ENCODE measurements around the gene AK6.
"Not testable (repeated sequence)": the region's sequence is repeated elsewhere in the genome, so short reads cannot be mapped to it uniquely, and the experiment has no call there.

AK6 gene

GRCh38 chr5:69369340-69370121 lies at the start of gene AK6, which contains the start of the genes RAD17 and TAF9:
Gene AK6 (minus strand): TSS chr5:69369520. CDS start chr5:69369490, 30 bp downstream.
Gene RAD17 (plus strand): TSS chr5:69369818. CDS start chr5:69372209, 2,391 bp downstream.
Gene TAF9 (minus strand): TSS chr5:69369520. CDS start chr5:69365737, 3,783 bp downstream.
- peak within 1 kb of the TSS; percentile 89 for H3K4me3 ChIP-seq
- H3K27me3 ChIP-seq (ENCODE audit: low read depth): no peaks in the 10 kb centered on the region
- peak; percentile 87 to 96 for DNase-seq (ENCODE audit: low spot score in 2 of 2)
- in situ Hi-C loops (cut with MboI; ENCODE audit: low sequenced_read_pairs): no loop called here
- H3K9me3 ChIP-seq: no peaks in the 10 kb centered on the region
- peaks cover 12% of the 10 kb centered on the region for H3K4me1 ChIP-seq
- peaks cover 23% of the 10 kb centered on the region for H3K36me3 ChIP-seq (replicated peaks)

GRCh38 chr5:69418554-69418953 lies 49.2 kb upstream of the AK6 start:
- Histone ChIP-seq H3K27me3 (ENCODE audit: low read depth) (no peaks in the 10 kb centered on the region), H3K4me1 (no peaks in the 10 kb centered on the region), H3K36me3 (replicated peaks) (peaks cover 15% of the 10 kb centered on the region), H3K4me3 (no peak overlapping the region), H3K9me3 (no peaks in the 10 kb centered on the region)
- DNase-seq (ENCODE audit: low spot score in 2 of 2): no peak
- in situ Hi-C loops (cut with MboI; ENCODE audit: low sequenced_read_pairs): no loop called here

GRCh38 chr5:69416699-69417098 lies 47.4 kb upstream of the AK6 start:
- Histone ChIP-seq H3K36me3 (replicated peaks) (peaks cover 16% of the 10 kb centered on the region), H3K4me3 (no peak overlapping the region), H3K9me3 (no peaks in the 10 kb centered on the region), H3K27me3 (ENCODE audit: low read depth) (no peaks in the 10 kb centered on the region), H3K4me1 (no peaks in the 10 kb centered on the region)
- in situ Hi-C loops (cut with MboI; ENCODE audit: low sequenced_read_pairs): no loop called here
- DNase-seq (ENCODE audit: low spot score in 2 of 2): no peak

- Histone ChIP-seq H3K36me3 (replicated peaks) (peaks cover 21% of the 10 kb centered on the region), H3K4me3 (no peak overlapping the region), H3K4me1 (no peaks in the 10 kb centered on the region), H3K9me3 (no peaks in the 10 kb centered on the region), H3K27me3 (ENCODE audit: low read depth) (no peaks in the 10 kb centered on the region)
- no peak for DNase-seq (ENCODE audit: low spot score in 2 of 2)
- in situ Hi-C loops (cut with MboI; ENCODE audit: low sequenced_read_pairs): no loop called here
These were observed 46.9 kb upstream of the AK6 start for GRCh38 chr5:69416180-69416579.

- in situ Hi-C loops (cut with MboI; ENCODE audit: low sequenced_read_pairs): no loop called here
- Histone ChIP-seq H3K36me3 (replicated peaks) (peaks cover 24% of the 10 kb centered on the region), H3K4me3 (no peak overlapping the region), H3K9me3 (no peaks in the 10 kb centered on the region), H3K4me1 (no peaks in the 10 kb centered on the region), H3K27me3 (ENCODE audit: low read depth) (no peaks in the 10 kb centered on the region)
- DNase-seq (ENCODE audit: low spot score in 2 of 2): no peak
These were observed 46.3 kb upstream of the AK6 start for GRCh38 chr5:69415584-69415958.

GRCh38 chr5:69414885-69415583 lies 45.7 kb upstream of the AK6 start, which contains the start of gene MARVELD2:
Gene MARVELD2 (plus strand): TSS chr5:69415116. CDS start chr5:69419386, 4,270 bp downstream.
- Histone ChIP-seq H3K4me3 (no peak within 1 kb of the TSS), H3K36me3 (replicated peaks) (peaks cover 29% of the 10 kb centered on the region)
- in situ Hi-C loops (cut with MboI; ENCODE audit: low sequenced_read_pairs): no loop called here

GRCh38 chr5:69404659-69405330 lies 35.5 kb upstream of the AK6 start:
- H3K36me3 ChIP-seq (replicated peaks): peaks cover 15% of the 10 kb centered on the region

More at GRCh38 chr5:69414885-69415583, 45.7 kb upstream of the AK6 start, which contains the start of gene MARVELD2:
- H3K9me3 ChIP-seq: no peaks in the 10 kb centered on the region
- no peak for DNase-seq (ENCODE audit: low spot score in 2 of 2)
- H3K4me1 ChIP-seq: no peaks in the 10 kb centered on the region
- H3K27me3 ChIP-seq (ENCODE audit: low read depth): no peaks in the 10 kb centered on the region

GRCh38 chr5:69378376-69378775 lies 9.1 kb upstream of the AK6 start:
- Histone ChIP-seq H3K9me3 (no peaks in the 10 kb centered on the region), H3K27me3 (ENCODE audit: low read depth) (no peaks in the 10 kb centered on the region), H3K4me1 (no peaks in the 10 kb centered on the region), H3K4me3 (no peak overlapping the region), H3K36me3 (replicated peaks) (peaks cover 48% of the 10 kb centered on the region)
- no peak for DNase-seq (ENCODE audit: low spot score in 2 of 2)
- in situ Hi-C loops (cut with MboI; ENCODE audit: low sequenced_read_pairs): no loop called here

More at GRCh38 chr5:69404659-69405330, 35.5 kb upstream of the AK6 start:
- in situ Hi-C loops (cut with MboI; ENCODE audit: low sequenced_read_pairs): no loop called here
- H3K4me1 ChIP-seq: no peaks in the 10 kb centered on the region
- H3K4me3 ChIP-seq: no peak overlapping the region
- no peak for DNase-seq (ENCODE audit: low spot score in 2 of 2)
- no peaks in the 10 kb centered on the region for H3K9me3 ChIP-seq
- H3K27me3 ChIP-seq (ENCODE audit: low read depth): no peaks in the 10 kb centered on the region

GRCh38 chr5:69374911-69375446 lies 5.7 kb upstream of the AK6 start:
- no peak overlapping the region for H3K4me3 ChIP-seq
- DNase-seq (ENCODE audit: low spot score in 2 of 2): no peak
- H3K9me3 ChIP-seq: no peaks in the 10 kb centered on the region
- in situ Hi-C loops (cut with MboI; ENCODE audit: low sequenced_read_pairs): no loop called here
- no peaks in the 10 kb centered on the region for H3K27me3 ChIP-seq (ENCODE audit: low read depth)
- H3K36me3 ChIP-seq (replicated peaks): peaks cover 29% of the 10 kb centered on the region
- peaks cover 7% of the 10 kb centered on the region; the same call in 1 of the 2 replicates for H3K4me1 ChIP-seq

GRCh38 chr5:69372394-69372793 lies 3.1 kb upstream of the AK6 start:
- in situ Hi-C loops (cut with MboI; ENCODE audit: low sequenced_read_pairs): no loop called here
- Histone ChIP-seq H3K27me3 (ENCODE audit: low read depth) (no peaks in the 10 kb centered on the region), H3K9me3 (no peaks in the 10 kb centered on the region), H3K4me3 (no peak overlapping the region), H3K36me3 (replicated peaks) (peaks cover 16% of the 10 kb centered on the region; the same call in 1 of the 2 replicates), H3K4me1 (peaks cover 12% of the 10 kb centered on the region)
- no peak for DNase-seq (ENCODE audit: low spot score in 2 of 2)

- H3K27me3 ChIP-seq (ENCODE audit: low read depth); in situ Hi-C loops (cut with MboI; ENCODE audit: low sequenced_read_pairs); H3K9me3 ChIP-seq: not testable (repeated sequence)
- peak overlapping the region; percentile 89 for H3K4me3 ChIP-seq
- H3K36me3 ChIP-seq (replicated peaks): peaks cover 22% of the 10 kb centered on the region
- peak in 1 of 2 experiments; percentile 33 for DNase-seq (ENCODE audit: low spot score in 2 of 2)
- peaks cover 12% of the 10 kb centered on the region for H3K4me1 ChIP-seq
These were observed 1.0 kb upstream of the AK6 start for GRCh38 chr5:69370335-69370734.

GRCh38 chr5:69368458-69369339 lies 621 bp downstream of the AK6 start:
- DNase-seq (ENCODE audit: low spot score in 2 of 2): peak; percentile 17 to 34
- in situ Hi-C loops (cut with MboI; ENCODE audit: low sequenced_read_pairs): no loop called here
- Histone ChIP-seq H3K9me3 (no peaks in the 10 kb centered on the region), H3K27me3 (ENCODE audit: low read depth) (no peaks in the 10 kb centered on the region), H3K36me3 (replicated peaks) (peaks cover 27% of the 10 kb centered on the region), H3K4me3 (peak overlapping the region; percentile 89), H3K4me1 (peaks cover 12% of the 10 kb centered on the region)

All from HAP-1 (cell line).